ENCODE measurements around the gene ETV5. TPM values are rescaled to one million over a fixed set of nuclear protein-coding genes. Genes with fewer than 3 reads are reported as not detected.

Gene ETV5
- total RNA-seq, 1 experiment from 2014 or later: 16.2 TPM

- TF ChIP-seq CTCF (IDR thresholded peaks at IDR 0.05; ENCODE audit: insufficient read depth in 1 of 2, low read depth in 1 of 2, low read length in 1 of 2, severe bottlenecking in 1 of 2, unreplicated experiment in 1 of 2): no peak
- POLR2A ChIA-PET: no interaction called here
- intact Hi-C loops (cut with micrococcal nuclease; ENCODE audit: unreplicated experiment): no loop called here
- no peaks in the 10 kb centered on the region for H3K36me3 ChIP-seq (ENCODE audit: control insufficient read depth, insufficient read depth, low read length)
- no peaks in the 10 kb centered on the region for H3K9me3 Mint-ChIP-seq (ENCODE audit: unreplicated experiment)
- H3K27me3 Mint-ChIP-seq (ENCODE audit: insufficient read depth, unreplicated experiment): no peaks in the 10 kb centered on the region
- H3K9me3 ChIP-seq: no peaks in the 10 kb centered on the region
- BruUV-seq (replicated peaks): no TSS peak
- CTCF ChIA-PET: no interaction called here
- no peaks in the 10 kb centered on the region for H3K27me3 ChIP-seq (replicated peaks; ENCODE audit: control insufficient read depth, insufficient read depth, low read length)
- no peak for DNase-seq
- peaks cover 7% of the 10 kb centered on the region for H3K4me1 Mint-ChIP-seq (ENCODE audit: low read depth, unreplicated experiment)
- H3K27ac Mint-ChIP-seq (ENCODE audit: unreplicated experiment): no peak overlapping the region
- H3K4me1 ChIP-seq: no peaks in the 10 kb centered on the region
- H3K36me3 Mint-ChIP-seq (ENCODE audit: insufficient read depth, unreplicated experiment): no peaks in the 10 kb centered on the region
- no peak overlapping the region for H3K4me3 Mint-ChIP-seq (ENCODE audit: unreplicated experiment)
- no peak overlapping the region for H3K4me3 ChIP-seq (ENCODE audit: low read depth, low read length)
Observed at GRCh38 chr3:186142393-186142932, 33.6 kb upstream of the ETV5 start.

GRCh38 chr3:186141790-186142189 lies 32.9 kb upstream of the ETV5 start:
- ChIA-PET POLR2A (no interaction called here), CTCF (no interaction called here)
- Mint-ChIP-seq H3K4me1 (ENCODE audit: low read depth, unreplicated experiment) (peaks cover 7% of the 10 kb centered on the region), H3K4me3 (ENCODE audit: unreplicated experiment) (no peak overlapping the region), H3K27ac (ENCODE audit: unreplicated experiment) (no peak overlapping the region), H3K27me3 (ENCODE audit: insufficient read depth, unreplicated experiment) (no peaks in the 10 kb centered on the region), H3K36me3 (ENCODE audit: insufficient read depth, unreplicated experiment) (no peaks in the 10 kb centered on the region), H3K9me3 (ENCODE audit: unreplicated experiment) (no peaks in the 10 kb centered on the region)
- Histone ChIP-seq H3K4me1 (no peaks in the 10 kb centered on the region), H3K36me3 (ENCODE audit: control insufficient read depth, insufficient read depth, low read length) (no peaks in the 10 kb centered on the region), H3K27me3 (replicated peaks; ENCODE audit: control insufficient read depth, insufficient read depth, low read length) (no peaks in the 10 kb centered on the region), H3K4me3 (ENCODE audit: low read depth, low read length) (no peak overlapping the region), H3K9me3 (no peaks in the 10 kb centered on the region)
- intact Hi-C loops (cut with micrococcal nuclease; ENCODE audit: unreplicated experiment): loop anchor here (1.0 kb wide), 1 partner anchor 46 kb away; no protein-coding TSS in a partner anchor
- TF ChIP-seq CTCF (IDR thresholded peaks at IDR 0.05; ENCODE audit: insufficient read depth in 1 of 2, low read depth in 1 of 2, low read length in 1 of 2, severe bottlenecking in 1 of 2, unreplicated experiment in 1 of 2): no peak
- no peak for DNase-seq
- no TSS peak for BruUV-seq (replicated peaks)

- Mint-ChIP-seq H3K4me1 (ENCODE audit: low read depth, unreplicated experiment) (peaks cover 12% of the 10 kb centered on the region), H3K27ac (ENCODE audit: unreplicated experiment) (no peak overlapping the region), H3K9me3 (ENCODE audit: unreplicated experiment) (no peaks in the 10 kb centered on the region), H3K27me3 (ENCODE audit: insufficient read depth, unreplicated experiment) (no peaks in the 10 kb centered on the region), H3K36me3 (ENCODE audit: insufficient read depth, unreplicated experiment) (no peaks in the 10 kb centered on the region), H3K4me3 (ENCODE audit: unreplicated experiment) (no peak overlapping the region)
- no peaks in the 10 kb centered on the region for H3K27me3 ChIP-seq (replicated peaks; ENCODE audit: control insufficient read depth, insufficient read depth, low read length)
- POLR2A ChIA-PET: no interaction called here
- CTCF ChIA-PET: no interaction called here
- no peak overlapping the region for H3K4me3 ChIP-seq (ENCODE audit: low read depth, low read length)
- BruUV-seq (replicated peaks): no TSS peak
- TF ChIP-seq CTCF (IDR thresholded peaks at IDR 0.05; ENCODE audit: insufficient read depth in 1 of 2, low read depth in 1 of 2, low read length in 1 of 2, severe bottlenecking in 1 of 2, unreplicated experiment in 1 of 2): no peak
- no peaks in the 10 kb centered on the region for H3K9me3 ChIP-seq
- intact Hi-C loops (cut with micrococcal nuclease; ENCODE audit: unreplicated experiment): no loop called here
- no peaks in the 10 kb centered on the region for H3K36me3 ChIP-seq (ENCODE audit: control insufficient read depth, insufficient read depth, low read length)
- H3K4me1 ChIP-seq: no peaks in the 10 kb centered on the region
- no peak for DNase-seq
Observed at GRCh38 chr3:186138272-186138981, 29.5 kb upstream of the ETV5 start.

All from Caco-2 (cell line).